HG02973 (cell line): ENCODE data around the gene ZNF469.

ENCODE experiments used
- ATAC-seq: cut with Tn5 transposase; IDR thresholded peaks from one replicate; pipeline ENCODE4 v1.9.1; 2021; ENCODE audit warnings: moderate library complexity; ENCODE audit not compliant: unreplicated experiment

Gene ZNF469

DNA sequence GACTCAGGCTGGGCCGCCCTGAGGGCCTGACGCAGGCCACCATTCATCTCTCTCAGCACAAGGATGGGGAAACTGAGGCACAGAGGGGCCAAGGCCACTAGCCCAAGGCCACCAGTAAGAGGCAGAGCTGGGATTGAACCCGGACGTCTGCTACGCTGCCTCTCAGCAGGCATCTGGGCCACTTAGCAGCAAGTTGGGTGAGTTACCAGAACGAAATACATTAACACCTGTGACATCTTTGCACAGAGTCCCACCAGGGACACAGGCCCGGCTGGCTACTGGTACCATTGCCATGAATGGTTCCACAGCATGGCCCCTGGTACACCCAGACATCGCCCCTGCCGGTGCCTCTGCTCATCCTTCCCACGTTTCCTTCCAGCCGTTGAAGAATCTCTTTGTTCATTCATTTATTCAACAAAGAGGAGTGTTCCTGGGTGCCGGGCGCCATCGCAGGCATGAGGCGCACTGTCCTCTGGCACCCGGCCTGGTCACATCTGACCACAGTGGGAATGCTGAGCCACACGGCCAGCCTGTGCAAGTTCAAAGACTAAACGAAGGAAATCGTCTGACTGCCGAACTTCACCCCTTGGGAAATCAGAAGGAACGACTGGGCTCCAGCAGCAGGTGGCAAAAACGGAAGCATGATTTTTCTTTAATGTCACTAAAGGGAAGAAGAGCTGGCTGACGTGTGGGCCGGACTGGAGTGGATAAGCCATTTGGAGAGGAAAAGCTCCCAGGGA, 7.4 kb upstream of the ZNF469 start:
- no peak for ATAC-seq

DNA sequence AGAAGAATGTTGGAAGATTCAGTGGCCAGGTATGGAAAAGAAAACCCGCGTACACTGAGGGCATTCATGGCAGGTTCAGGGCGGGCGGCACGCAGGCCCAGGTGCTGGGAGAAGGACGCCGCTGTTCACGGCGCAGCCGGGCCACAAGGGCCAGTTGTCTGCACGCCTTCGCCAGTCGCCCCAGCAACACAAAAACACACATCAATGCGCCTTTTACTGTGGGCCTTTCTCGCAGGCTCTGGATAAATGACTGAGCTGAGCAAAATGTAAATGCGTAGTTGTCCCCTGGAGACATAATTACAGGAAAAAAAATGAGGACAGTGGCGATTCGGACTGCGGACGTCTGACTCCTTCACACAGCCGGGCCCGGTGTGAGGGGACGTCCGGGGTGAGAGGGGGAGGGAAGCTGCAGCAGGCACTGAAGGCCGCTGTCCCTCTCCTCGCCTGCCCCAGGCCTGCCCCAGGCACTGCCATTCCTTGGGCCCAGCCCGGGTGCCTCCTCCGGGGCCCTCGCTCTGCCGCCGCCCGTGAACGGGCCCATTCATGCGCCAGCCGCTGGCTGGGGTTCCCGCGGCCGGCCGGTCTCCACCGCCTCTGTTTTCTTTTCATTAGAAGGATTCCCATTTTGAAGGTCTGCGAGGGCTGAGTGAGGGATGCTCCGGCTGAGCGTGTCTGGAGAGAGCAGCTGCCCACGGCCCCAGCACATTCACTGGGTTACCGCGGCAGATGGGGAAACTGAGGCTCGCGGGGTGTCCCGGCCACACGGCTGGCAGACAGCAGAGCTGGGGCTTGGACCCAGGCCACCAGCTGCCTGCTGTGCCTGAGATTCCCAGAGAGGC, 6.5 kb upstream of the ZNF469 start:
- no peak for ATAC-seq

DNA sequence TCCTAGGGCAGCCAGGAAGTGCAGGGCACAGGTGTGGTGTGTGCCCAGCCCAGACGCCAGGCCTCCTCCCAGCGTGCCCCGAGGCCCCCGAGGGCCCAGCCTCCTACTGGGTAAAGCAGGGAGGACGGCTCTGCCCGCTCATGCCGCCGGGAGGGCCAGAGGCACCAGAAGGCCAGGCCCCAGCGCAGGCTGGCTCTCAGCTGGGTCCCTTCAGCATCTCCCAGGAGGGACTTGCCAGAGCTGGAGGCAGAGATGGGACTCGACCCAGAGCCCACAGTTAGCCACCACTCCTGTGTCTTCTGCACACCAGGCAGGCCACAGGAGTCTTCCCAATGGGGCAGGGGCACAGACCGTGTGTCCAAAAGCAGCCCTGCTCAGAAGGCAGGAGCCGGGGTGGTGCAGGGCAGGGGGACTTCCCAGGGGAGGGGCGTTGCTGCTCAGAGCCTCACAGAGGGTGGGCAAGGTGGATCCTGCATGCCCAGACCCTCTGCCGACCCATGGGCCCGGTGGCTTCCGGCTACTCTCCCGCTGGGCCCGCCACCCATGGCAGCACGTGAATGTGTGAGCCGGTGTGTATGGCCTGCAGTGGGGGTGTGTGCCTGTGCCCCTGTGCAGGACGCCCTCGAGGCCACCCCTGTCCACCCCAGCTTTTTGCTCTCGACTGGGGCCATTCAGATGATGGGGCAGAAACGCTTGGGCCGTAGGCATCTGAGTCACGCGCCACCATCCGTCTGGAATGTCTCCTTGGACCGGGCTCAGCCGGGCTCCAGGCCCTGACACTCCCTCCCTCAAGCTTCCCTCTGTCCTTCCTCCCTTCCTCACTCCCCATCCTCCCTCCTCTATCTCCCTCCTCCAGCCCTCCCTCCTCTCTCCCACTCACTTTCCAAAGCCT, 5.7 kb upstream of the ZNF469 start:
- ATAC-seq: no peak

DNA sequence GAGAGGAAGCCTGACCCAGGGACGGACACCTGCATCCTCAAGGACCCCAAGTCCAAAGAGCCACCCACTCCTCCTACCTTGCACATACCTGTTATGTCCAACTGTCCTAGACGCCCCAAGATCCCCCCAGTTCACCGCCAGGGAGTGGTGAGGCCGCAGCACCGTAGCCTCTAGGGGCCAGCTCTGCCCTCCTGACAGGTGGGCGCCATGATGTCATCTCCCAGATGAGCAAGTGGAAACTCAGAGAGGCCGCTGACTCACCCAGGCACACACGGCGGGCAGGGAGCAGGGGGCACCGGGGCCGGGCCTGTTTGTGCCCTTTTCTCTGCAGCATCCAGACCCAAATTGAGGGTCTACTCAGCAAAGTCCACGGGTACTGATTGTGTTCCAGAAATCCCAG, 4.8 kb upstream of the ZNF469 start:
- no peak for ATAC-seq

DNA sequence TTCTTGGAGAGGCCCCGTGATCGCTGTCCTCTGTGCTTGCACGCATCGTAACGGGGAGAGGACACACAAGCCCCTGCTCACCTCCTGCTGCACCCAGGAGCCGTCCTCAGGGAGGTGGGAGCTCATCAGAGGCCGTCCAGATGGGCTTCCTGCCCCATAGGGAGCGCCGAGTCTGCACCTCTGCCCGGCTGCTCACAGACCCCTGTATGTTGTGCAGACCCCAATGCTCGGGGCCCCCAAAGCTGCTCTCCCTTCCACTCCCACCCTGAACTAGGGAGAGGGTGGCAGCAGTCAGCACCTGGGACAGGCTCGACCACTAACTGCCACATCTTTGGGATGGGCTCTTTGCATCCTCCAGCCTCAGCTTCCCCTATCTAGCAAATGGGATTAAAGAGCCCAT, 4.4 kb upstream of the ZNF469 start:
- no peak for ATAC-seq

DNA sequence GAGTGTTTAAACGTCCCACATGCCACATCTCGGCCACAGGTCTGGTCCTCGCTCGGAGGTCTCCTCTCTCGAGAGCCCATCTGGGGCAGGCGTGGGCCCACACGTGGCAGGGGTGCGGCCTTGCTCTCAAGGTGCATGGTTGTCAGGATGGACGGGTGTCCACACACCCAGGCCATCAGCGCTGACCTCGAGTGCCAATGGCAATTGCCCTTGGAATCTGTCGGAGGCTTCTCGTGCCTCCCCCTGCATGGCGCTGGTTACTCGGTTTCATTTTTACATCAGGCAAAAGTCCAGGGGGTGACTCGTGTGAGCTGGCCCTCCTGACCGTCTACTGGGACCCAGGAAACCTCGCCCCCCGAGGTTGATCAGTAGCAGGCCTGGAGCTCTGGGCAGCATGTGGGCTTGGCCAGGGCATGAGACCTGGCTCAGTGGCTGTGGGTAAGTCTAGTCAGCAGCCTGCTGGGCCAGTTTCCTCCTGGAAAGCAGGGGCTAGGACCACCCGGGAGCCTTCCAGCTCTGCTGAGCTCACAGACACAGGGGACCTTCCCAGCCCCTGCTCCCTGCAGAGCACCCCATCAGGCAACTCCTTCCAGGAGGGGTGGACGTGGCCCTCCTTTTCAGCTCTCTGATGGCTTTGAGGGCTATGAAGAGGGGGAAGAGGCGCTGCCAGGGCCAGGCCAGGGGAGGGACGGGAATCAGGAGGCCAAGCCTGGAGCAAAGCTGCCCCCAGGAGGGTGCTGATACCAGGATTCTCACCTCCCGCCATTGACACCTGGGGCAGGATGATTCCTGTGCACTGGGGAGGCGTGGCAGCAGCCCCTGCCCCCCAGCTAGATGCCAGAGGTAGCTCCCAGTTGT, 3.7 kb upstream of the ZNF469 start:
- ATAC-seq: no peak

DNA sequence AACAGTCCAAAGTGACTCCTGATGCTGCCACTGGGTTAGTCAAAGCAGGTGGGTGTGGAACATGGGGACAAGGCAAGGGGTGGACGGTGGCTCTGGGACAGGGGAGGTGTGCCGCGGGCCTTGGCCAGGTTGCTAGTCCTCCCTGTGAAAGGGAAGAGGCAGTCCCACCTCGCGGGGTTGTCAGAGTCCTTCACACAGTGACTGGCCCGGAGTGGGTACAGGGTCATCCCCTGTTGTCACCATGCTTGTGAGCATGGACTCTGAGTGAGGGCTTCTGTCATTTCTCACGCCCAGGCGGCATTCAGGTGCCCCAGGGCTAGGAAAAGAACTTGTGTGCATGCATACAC, 3.1 kb upstream of the ZNF469 start:
- ATAC-seq: no peak

DNA sequence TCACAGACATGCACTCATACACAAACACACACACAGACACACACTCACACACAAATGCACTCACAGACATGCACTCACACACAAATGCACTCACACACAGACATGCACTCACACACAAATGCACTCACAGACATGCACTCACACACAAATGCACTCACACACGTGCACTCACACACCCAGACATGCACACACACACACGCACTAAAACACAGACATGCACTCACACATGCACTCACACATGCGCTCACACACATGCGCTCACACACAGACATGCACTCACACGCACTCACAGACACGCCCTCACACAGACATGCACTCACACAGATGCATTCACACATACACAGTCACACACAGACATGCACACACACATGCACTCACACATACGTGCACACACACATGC, 2.7 kb upstream of the ZNF469 start:
- ATAC-seq: no peak

DNA sequence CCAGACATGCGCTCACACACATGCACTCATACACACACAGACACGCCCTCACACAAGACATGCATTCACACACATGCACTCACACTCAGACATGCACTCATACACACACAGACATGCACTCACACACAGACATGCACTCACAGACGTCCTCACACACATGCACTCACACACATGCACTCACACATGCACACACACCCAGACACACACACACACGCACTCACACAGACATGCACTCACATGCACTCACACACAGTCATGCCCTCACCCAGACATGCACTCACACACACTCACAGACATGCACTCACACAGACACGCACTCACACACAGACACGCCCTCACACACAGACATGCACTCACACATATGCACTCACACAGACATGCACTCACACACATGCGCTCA, 2.1 kb upstream of the ZNF469 start:
- ATAC-seq: no peak

DNA sequence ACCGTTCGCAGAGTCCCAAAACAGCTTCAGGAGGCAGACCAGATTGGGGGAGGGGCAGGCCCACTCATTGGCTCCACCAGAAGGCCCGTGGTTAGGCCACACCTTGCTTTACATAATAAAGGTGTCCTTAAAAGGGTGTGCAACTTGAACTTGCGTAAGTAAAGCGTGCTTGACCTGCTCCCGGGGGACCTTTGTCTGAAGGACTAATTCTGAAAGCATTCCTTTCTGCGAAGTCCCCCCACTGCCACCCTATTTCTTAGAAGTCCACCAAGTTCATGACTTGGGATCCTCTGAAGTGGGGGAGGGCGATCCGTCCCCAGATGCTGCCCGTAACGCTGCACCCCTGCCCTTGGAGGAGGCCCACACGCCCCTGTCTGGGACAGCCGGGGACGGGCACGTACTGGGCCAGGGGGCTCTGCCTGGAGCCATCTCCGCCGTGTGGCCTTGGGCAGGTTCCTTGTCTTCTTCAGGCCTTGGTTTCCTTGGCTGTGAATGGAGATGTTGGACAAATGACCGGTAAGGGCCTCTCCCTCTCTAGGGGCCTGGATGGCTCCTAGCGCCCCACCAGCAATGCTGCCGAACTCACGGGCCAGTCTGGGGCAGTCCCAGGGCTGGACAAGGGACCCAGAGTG, 823 bp upstream of the ZNF469 start:
- no peak for ATAC-seq

DNA sequence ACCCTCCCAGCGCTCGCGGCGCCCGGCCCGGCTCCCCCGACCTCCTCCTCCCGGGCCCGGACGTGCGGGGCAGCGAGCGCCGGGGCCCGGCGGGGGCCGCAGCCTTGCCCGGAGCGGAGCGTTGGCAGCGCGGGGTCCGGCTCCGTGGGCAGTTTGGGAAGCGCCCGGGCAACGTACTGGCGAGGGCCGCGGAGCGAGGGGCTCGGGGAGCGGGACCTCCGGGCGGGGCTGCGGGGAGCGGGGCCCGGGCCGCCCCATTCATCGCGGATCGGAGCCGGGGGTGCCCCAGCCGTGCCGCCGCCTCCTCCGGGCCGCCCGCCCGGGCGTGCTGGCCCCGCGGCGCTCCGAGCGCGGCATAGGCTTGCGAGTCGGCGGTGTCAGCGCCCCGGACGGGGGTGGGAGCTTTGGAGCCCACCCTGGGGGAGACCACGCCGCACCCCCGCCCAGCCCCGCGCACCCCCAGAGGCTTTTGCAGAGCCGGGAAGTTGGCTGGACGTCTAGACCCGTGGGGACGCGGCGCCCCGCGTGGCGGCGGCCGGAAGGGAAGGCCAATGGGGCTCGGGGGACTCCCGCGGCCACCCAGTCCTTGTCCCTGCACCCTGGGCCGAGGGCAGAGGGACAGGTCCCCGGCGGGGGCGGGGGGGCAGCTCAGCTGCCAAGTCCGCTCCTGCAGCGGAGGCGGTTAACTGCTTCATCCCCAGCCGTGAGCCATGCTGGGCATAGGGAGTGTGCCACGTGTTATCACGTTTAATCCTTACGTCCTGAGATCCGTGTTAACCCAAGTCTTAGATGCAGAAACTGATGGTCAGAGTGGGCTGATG, 852 bp downstream of the ZNF469 start:
- no peak for ATAC-seq

DNA sequence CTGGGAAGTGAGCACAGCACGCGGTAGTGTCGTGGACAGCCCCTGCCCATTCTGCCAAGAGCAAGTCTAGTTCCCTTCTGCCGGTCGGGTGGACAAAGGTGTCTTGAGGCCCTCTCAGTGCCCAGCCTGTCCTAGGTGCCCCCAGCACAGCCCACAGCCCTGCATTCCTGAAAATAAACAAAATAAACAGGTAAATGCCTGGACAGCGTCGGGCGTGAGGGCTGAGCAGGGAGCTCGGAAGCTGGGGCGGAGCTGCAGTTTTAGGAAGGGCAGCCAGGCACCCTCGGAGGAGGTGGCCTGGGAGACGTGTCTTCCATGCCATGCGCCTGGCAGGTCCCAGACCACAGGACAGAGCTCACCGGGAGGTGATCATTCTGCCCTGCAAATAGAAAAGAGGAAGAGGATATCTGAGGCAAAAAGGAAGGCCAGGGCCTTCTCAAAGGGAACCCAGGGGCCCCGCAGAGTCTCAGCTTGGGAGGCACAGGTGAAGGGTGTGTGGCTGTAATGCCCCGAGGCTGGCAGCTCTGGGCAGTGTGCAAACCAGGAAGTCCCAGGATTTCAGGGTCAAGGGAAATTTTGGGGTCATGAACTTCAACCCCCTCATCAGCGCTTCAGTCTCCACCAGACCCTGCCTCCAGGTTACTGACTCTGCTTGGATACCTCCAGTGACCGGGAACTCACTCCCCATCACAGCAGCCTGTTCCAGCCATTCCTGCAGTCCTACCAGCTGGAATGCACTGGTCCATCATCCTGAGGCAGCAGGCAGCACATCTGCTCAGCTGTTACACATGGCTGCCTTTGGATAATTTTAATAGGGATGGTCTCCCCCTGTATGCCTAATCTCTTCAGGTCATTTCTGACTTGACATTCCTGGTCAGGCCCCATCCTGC, 1.7 kb downstream of the ZNF469 start:
- no peak for ATAC-seq

DNA sequence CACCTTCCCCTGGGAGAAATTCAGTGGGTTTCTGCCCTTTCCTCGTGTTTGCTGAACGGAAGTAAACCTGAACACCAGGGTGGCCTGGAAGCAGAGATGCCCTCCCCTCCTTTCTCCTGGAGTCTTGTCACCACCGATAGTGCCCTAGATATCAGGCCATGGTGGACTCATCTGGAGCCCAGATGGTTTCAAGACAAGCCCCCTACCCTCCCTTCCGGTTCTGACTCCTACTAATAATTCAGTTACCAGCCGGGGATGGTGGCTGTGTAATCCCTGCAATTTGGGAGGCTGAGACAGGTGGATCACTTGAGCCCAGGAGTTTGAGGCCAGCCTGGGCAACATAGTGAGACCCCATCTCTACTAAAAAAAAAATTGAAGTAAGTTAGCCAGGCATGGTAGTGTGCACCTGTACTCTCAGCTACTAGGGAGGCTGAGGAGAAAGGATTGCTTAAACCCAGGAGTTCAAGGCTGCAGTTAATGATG, 2.4 kb downstream of the ZNF469 start:
- no peak for ATAC-seq

DNA sequence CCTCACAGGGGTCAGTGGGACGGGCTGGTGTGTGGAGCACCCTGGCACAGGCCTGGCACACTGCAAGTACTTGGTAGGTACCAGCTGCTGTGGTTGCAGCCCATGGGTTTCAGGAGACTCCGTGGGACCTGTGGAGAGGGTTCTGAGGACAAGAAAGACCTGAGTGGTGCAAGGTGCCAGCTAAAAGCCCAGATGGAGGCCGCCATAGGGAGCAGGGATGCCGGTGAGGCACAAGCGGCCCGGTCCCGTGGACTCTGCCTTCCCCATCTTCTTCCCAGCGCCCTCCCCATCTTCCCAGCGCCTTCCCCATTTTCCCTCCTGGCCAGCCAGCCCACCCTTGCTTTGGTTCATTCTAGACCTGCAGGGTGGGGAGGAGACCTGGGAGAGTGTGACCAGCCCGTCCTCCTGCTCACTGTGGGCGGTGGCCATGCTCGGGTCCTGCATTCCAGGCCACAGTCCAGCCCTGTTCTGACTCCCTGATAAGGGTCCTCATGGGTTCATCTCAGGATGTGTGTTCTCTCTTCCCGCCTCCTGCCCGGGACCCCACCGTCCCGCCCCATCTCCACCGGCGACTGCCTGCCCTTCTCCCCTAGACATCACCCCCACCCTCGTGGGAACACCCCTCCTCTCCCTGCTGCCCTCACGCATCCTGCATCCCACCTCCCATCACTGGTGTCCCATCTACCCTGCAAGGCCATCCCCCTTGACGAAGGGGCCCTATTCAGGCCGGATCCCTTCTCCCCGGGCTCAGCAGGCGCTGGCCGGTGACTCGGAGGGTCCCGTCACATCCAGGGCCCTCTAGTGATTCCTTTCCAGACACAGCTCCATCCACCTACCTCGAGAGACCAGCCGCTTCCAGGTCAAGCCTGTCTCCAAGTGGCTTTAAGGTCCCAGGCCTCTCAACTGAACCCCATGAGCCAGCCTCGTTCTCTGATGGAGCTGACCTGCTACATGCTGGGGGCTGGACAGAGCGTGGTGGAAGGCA, 3.4 kb downstream of the ZNF469 start:
- no peak for ATAC-seq

DNA sequence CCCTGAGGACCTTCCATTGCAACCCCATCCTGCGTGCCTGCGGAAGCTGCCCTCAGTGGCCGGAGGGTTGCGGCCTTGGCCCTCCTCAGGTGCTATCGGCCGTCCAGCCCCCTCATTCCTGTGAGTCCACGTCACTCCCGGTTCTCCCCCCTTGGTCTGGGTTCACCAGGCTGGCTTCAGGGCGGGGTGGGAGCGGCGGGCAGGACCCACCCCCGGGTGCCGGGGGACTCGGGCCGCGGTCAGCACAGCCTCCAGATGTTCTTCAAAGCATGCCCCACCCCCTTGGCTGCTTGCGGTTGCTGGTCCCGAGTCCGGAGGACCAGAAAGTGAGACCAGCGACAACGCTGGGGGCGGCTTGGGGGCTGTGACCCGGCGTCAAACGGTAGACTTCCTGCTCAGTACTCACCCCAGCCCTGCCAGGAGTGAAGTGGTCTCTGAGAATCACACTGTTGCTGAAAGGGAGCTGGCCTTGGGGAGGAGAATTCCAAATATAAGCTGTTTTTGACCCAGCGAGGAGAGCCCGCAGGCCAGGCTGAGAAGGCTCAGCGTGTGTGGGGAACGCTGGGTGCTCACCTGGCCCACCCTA, 4.5 kb downstream of the ZNF469 start:
- no peak for ATAC-seq

DNA sequence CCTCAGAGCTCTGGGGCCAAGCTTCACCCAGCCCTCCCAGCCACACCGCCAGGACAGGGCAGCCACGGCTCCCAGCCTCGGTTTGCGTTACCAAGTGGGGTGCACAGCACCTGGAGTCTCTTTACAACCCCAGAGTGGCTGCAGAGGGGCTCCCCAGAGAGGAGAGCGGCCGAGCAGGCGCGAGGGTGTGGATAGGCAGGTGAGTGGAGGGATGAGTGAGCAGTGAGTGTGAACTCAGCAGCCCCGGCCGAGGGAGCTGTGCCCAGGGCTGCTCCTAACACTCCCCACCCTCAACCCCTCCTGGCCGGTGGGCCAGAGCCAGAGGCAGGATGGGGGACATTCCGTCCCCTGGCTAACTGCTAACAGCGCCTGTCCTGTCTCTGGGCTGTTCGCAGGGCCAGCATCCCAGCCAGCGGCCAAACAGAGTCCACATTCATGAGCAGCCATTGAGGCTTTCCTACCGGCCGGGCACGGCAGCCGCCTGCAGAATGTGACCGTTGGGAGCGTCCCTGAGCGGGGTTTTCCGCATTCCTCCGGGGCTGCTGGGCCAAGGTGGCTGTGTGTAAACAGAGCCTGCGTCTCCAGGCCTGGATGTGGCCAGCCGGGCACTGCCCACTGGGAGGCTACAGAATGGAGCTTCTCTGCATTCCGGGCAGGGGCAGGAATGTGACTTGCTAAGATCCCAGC, 5.3 kb downstream of the ZNF469 start:
- ATAC-seq: no peak
